Measurements from ENCODE around the gene SDC1.
"Not testable (repeated sequence)": the region's sequence is repeated elsewhere in the genome, so short reads cannot be mapped to it uniquely, and the experiment has no call there.

SDC1 gene, protein sequence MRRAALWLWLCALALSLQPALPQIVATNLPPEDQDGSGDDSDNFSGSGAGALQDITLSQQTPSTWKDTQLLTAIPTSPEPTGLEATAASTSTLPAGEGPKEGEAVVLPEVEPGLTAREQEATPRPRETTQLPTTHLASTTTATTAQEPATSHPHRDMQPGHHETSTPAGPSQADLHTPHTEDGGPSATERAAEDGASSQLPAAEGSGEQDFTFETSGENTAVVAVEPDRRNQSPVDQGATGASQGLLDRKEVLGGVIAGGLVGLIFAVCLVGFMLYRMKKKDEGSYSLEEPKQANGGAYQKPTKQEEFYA

DNA sequence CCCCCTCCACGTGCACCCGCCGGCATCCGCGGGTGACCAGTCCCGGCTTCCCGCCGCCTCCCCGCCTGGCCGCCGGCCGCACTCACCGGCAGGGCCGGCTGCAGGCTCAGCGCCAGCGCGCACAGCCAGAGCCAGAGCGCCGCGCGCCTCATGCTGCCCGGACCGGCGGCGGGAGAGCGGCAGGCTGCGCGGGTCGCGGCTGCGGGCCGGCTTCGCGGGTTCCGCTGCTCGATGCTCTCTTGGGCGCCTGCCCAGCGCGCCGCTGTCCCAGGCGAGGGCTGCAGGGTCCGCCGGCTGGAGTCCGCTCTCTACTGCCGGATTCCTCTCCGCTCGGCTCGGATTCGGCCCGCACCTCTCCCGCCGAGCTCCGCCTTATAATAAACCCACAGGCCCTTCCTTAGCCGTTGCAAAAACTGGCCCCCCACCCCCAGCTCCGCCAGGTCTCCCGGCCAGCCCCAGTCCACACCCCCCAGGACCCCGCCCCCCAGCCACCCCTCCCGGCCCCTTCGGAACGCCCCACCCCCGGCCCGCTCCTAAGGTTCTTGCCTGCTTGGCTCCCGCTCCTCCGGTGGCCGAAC, at the start of gene SDC1:
Gene SDC1, minus strand, starts transcription at position 415 of the 578 bp plus-strand sequence. Its CDS starts 263 bp downstream, at position 152.
- DNase-seq (ENCODE audit: low spot score) = peak; percentile 52

DNA sequence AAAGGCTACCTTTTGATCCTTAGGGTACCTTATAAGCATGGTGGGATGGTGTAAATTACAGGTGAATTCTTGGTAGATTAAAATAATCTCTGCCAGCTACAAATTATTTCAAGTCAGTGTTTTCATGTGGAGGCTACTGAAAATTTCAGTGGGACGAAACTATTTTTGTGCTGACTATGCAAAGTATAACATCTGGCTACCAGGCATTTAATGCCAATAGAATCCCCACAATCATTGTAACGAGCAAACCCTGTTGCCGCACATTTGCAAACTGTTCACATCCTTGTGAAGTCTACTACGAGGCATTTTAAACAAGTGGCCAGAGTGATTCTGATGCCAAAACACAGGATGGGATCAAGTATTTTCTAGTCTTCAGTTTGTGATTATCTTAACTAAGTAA, 48.1 kb upstream of the SDC1 start:
- DNase-seq (ENCODE audit: low spot score) = no peak

DNA sequence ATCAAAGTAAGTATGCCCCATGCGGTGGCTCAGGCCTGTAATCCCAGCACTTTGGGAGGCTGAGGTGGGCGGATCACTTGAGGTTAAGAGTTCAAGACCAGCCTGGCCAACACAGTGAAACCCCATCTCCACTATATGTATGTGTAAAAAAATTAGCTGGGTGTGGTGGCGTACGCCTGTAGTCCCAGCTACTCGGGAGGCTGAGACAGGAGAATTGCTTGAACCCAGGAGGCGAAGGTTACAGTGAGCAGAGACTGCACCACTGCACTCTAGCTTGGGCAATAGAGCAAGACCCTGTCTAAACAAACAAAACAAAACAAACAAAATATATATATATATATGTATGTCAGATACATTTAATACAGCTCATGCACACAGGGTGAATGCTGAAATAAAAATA, 43.4 kb upstream of the SDC1 start:
- not testable (repeated sequence) for DNase-seq (ENCODE audit: low spot score)

DNA sequence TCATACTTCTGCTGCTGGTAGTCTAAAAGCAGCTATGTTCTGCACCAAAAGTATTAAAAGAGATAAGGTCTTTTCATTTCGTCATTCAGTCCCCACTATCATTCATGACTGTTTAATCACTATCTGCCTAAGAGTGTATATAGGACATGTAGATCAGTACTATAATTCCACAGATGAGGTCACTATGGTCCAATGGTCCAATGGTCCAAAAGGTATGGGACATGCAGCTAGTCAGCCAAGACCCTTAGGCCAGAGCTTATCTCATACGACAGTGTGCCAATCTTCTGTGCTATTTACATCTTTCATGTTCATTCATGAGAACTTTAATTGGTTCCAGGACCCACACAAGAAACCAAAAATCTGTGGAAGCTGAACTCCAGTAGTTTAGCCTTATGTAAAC, 42.6 kb upstream of the SDC1 start:
- DNase-seq (ENCODE audit: low spot score) = no peak

DNA sequence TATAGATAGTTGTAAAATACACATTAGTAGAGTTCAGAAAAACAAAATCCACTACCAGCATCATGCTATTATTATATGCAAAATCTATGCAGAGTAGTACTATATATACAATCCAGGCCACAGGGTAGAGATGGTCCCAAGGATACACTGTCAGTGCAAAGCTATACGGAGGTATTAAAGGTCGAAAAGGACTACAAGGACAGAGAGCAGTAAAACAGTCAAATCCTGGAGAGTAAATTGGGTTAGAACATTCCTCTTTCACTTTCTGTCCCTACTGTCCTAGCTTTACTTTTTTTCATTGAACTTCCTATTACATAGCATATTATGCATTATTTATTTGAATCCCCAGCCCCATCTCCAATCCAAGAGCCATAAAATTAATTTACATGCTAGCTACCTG, 39.7 kb upstream of the SDC1 start:
- no peak for DNase-seq (ENCODE audit: low spot score)

DNA sequence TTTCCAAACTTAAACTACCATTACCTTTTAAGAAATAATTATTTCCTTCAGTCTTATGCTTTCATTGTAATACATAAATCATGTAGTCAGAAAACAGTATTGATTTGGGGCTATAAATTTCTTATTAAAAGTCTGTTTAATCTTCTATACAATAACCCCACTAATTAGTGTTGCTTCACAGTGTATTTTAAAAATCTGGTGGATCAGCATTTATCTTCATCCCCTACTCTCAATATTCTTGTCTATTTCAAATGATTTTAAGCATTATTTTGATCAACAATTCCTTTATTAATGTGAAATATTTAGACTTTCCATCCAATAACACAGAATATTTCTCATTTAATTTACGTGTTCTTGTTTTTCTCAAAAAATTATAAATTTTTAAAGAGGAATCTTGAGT, 32.5 kb upstream of the SDC1 start:
- no peak for DNase-seq (ENCODE audit: low spot score)

DNA sequence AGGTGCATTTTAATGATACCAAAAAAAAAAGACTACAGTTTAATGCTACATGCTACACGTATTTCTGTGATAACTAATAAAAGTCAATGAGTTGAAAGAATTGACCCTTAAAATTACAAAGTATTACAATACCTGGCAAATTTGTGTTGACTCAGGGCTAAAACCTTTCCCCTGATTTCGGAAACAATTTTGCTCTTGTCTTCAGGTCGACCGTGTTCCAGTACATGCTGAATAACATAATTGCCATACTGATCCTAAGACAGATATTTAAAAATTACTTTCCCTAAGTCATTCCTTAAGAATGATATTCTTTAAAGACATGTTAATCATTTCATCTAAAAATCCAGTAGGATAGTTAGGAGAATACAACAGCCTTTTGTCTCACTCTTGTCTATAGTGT, 29.8 kb upstream of the SDC1 start:
- DNase-seq (ENCODE audit: low spot score) = no peak

DNA sequence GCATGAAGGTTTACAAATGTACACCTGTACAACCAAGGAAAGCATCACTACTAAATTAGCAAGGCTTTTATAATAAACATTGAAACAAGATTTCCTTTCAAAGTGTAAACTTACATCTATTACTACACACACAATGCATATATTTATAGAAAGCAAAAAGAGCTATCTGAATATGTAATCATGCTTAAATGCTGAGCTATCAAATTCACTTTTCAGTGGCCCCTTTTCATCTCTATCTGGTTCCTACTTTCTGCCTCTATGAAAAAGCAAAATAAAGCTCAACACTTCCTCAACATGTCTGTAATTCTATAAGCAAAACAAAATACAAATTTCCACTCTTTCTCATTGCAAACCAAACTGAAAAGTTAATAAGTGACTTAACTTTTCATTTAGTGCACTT, 25.5 kb upstream of the SDC1 start:
- no peak for DNase-seq (ENCODE audit: low spot score)

DNA sequence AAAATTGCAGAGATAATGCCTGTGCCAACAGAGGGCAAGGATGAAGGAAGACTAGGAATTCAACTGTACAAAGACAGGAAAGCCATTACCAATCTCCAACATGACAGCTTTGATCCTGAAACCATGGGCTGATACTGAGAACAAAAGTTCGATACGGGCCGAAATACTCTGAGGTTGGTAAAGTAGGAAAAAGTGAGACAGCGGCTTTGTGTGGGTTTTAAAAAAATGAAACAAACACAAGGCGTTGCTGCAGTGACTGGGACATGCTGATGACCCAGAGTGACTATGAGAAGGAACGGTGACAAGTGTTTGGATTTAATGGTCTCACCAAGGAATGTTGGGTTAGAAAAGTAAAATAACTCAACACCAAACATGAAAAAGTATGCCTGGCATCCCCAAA, 24.2 kb upstream of the SDC1 start:
- no peak for DNase-seq (ENCODE audit: low spot score)

DNA sequence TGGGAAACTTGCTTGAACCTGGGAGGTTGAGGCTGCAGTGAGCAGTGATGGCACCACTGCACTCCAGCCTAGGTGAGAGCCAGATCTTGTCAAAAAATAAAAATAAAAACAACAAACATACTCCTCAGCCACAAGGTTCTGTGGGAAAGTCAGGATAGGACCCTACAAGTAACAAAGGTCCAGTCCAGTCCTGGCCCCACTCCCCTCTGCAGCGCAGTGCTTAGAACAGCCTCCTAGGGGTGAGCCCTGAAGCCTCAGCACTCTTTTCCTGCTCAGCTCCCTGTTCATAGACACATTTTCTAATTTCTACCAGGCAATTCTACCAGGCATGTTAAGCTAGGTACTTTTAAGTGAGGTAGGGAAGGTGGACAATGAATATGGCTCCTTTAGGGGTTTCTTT, 22.2 kb upstream of the SDC1 start:
- no peak for DNase-seq (ENCODE audit: low spot score)

DNA sequence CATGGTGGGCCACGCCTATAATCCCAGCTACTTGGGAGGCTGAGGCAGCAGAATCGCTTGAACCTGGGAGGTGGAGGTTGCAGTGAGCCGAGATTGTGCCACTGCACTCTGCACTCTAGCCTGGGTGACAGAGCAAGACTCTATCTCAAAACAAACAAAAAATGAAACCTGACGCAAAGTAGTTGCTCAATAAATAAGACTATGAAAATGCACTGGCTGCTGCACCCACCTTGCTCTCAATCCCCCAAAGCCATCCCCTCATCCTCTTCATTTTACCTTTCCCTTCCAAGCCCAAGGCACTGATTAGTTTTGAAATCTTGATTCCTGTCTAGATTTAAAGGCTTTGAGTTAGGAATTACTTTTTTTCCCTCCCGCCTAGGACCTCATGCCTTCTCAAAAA, 18.7 kb upstream of the SDC1 start:
- DNase-seq (ENCODE audit: low spot score) = not testable (repeated sequence)

DNA sequence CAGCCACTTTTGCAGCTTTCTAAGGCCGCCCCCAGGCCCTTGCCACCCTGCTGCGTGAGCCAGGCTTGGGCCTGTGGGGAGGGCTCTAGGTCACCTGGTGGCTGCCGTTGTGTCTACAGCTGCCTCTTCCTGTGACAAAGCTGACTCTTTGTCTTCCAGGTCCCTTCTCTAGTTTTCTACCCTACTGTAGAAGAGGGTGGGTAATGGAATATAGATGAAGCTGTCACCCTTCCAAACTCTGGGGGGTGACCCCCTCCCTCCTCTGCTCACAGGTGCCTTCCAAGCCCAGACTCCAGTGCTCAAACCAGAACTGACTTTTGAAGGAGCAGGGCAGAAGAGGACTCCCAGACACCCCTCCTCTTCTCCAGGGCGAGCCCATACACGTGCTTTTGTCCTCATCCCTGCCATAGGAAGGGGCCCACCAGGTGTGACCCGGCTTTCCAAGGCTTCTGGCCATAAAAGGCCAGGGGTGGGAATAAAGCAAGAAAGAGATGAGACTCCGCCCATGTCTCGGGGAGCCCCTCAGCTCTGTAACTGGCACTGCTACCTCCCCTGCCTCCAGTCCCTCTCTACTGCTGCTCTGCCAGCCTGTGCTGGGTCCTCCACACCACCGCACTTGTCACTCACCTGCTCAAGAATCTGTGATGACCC, 17.9 kb upstream of the SDC1 start:
- DNase-seq (ENCODE audit: low spot score) = no peak

DNA sequence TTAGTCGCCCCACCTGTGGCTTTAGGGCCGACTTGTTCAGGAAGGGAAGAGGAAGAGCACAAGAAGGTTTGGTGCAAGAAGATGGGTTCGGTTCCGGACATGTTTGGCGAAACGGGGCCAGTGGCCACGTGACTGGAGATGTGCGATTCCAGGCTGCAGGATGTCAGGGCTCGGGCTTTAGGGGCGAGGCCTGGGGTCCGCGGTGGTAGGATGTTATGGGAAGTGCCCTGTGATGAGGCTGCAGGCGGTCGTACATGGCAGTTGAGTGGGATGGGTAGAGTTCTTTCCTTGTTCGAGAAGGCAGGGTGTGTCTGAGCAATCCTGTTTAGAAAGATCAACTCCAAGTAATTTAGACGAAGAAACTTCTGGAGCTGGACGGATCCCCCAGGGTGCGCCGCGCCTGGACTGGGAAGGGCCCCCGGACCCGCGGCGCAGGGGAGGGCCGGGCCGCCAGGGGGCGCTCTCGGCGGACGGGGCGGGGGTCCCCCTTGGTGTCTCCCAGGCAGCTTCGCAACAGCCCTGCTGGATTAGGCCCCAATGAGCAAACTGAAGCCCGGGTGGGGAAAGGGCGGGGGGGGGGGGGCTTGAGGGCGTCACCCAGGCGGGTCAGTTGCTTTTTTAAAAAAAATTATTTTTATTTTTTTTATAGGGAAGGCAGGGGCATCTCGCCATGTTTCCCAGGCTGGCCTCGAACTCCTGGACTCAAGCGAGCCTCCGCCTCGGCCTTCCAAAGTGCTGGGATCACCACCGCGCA, 17.2 kb upstream of the SDC1 start:
- DNase-seq (ENCODE audit: low spot score) = no peak

DNA sequence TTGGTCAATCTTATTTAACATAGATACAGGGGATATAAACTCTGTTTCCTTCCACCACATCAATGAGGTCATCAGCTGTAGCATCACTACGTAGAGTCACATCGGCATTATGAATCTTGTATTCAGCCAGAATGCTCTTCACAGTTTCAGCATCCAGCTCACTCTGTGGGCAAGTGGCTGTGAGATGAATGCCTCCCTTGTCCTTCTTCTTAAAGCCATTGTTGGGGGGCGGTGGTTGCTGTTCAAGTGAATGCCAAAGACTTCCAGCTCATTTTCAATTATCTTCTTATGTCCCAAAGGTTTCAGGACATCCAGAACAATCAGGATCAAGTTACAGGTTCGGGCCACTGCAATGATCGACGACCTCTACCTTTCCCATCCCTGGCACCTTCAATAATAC, 15.4 kb upstream of the SDC1 start:
- DNase-seq (ENCODE audit: low spot score) = not testable (repeated sequence)

DNA sequence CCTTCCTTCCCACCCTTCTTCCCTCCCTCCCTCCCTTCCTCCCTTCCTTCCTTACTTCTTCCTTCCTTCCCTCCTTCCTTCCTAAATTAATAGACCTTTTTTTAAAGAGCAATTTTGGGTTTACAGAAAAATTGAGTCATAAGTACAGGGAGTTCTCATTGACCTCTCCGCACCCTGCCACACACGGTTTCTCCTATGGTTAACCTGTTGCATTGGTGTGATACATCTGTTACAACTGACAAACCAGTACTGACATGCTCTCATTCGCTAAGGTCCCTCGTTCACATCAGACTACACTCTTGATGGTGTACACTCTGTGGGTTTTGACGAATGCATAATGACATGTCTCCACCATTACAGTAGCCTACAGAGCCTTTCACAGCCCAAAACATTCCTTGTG, 11.6 kb upstream of the SDC1 start:
- DNase-seq (ENCODE audit: low spot score) = no peak

DNA sequence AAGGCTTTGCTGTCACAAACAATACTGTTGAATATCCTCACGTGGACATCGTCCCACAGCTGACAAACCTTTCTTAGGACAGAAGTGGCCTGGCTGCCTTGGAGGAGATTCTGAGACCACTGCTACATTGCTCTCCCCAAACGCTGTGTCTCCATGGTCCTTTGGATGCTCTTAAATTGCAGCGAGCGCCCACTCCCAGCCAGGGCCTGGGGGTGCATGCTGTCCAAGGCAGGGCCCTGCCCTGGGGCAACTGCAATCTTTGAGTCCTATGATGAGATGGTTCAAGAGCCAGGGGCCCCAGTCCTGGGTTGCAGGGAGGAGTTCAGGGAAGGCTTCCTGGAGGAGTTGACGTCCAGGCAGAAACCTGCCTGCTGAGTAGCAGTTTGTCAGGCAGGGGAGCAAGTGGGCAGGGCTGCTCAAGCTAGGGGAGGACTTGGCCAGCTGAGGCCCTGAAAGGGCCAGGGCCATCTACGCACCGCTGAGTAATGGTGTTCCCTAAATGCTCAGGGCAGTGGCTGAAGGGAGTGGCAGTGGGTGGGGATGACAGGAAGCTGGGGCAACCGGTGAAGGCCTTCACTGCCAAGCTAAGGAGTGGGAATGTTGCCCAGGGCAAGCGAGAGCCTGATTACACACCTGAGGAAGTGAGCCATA, 10.8 kb upstream of the SDC1 start:
- DNase-seq (ENCODE audit: low spot score) = peak; percentile 74

DNA sequence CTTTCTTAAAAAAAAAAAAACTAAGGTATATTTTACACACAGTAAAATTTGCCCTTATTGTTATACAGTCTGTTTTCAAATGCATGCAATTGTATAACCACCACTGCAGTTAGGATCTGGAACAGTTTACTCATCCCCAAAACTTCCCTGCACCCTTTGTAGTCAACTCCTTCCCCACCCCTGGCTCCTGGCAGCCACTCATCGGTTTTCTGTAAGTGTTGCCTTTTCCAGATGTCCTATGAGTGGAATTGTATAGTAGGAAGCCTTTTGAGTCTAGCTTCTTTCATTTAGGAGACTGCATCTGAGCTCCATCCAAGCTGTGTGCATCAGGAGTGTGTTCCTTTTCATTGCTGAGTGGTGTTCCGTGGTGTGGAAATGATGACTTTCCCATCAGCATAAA, 9.7 kb upstream of the SDC1 start:
- DNase-seq (ENCODE audit: low spot score) = not testable (repeated sequence)

DNA sequence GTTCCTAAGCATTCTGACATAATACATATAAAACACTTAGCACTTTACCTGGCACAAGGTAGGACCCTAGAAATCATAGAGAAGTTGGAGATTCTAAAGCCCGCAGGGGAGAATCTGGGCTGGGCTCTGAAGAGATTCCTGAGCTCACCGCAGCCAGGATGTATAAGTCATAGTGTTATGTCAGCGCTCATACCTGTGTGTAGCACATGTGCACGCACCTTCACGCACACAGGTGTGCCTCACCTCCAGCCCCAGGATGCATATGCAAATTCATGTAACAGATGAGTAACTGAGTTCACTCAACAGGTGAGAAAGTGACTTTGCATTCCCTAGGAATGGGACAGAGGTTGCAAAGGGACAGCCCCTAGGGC, 7.9 kb upstream of the SDC1 start:
- no peak for DNase-seq (ENCODE audit: low spot score)

DNA sequence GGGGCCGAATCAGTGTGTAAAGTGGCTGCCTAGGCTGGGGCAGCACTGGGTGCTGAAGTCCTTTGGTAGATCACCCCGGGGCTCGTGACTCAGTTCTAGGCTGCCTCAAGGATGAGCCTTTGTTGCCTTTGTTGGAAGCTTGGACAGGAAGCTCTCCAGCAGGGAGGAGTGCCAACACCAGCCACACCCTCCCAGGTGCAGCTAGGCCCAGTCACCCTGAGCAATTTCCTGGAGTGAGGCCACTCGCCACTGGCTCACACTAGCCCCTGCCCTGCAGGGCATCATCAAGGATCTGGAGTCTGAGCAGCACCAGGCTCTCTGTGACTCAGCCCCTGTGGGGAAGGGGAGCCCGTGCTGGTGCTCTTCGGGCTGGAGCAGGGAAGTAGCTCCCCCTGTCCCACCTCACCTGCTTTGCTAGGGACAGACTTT, 6.7 kb upstream of the SDC1 start:
- DNase-seq (ENCODE audit: low spot score) = peak; percentile 94

DNA sequence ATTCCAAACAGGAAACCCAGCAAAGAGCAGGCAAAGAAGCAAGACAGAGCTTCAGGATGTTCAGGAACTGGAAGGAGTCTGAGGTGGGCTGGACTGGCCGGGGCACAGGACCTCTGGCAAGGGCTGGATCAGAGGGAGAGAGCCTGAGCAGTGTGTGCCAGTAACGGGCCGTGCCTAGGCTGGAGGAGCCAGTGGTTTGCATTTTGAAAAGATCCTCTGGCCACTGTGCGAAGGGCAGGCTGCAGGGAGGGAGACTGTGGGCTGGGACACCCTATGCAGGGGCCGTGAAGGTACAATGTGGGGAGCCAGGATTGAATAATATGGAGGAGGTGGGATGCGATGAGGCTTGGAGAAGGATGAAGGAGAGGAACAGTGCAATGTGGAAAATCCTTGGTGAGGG, 6.2 kb upstream of the SDC1 start:
- no peak for DNase-seq (ENCODE audit: low spot score)

DNA sequence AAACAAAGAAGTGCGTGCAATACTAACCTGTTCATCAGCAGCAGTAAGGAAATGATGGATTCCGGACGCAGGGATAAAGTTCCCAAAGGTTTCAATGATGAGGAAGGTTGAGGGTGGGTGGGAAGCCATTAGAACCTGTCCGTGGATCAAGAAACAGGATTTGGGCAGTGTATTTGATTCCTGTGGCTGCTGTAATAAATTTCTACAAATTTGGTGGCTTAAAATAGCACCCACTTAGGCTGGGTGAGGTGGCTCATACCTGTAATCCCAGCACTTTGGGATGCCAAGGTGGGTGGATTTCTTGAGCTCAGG, 5.1 kb upstream of the SDC1 start:
- no peak for DNase-seq (ENCODE audit: low spot score)

DNA sequence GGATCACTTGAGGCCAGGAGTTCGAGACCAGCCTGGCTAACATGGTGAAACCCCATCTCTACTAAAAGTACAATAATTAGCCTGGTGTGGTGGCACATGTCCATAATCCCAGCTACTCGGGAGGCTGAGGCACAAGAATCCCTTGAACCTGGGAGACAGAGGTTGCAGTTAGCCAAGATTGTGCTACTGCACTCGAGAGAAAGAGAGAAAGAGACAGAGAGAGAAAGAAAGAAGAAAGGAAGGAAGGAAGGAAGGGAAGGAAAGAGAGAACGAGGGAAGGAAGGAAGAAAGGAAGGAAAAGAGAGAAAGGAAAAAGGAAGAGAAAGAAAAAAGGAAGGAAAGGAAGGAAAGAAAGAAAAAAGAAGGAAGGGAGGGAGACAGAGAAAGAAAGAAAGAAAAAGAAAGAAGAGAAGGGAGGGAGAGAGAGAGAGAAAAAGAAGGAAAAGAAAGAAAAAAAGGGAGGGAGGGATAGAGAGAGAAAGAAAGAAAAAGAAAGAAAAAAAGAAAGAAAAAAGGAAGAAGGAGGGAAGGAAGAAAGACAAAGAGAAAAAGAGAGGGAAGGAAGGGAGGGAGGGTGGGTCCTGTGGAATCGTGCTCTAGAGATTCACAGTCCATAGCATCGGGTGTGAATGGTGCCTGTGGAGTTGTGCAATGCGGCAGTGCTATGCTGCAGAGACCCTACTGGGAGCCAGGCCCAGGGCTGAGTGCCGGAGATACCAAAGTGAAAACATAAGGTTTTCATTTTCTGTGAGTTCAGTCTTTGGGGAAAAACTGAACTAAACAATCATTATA, 4.6 kb upstream of the SDC1 start:
- DNase-seq (ENCODE audit: low spot score) = no peak

All from LoVo (cell line).